HepG2 (cell line): ENCODE measurements around the gene LIM2. TPM values are rescaled to one million over a fixed set of nuclear protein-coding genes. Genes with fewer than 3 reads are reported as not detected.

Experiments
- ATAC-seq: fragments of 200-7000 bp; cut with Tn5 transposase; 3 replicates; pipeline ENCODE4 v1.9.1; 2020; ENCODE audit warnings: mild to moderate bottlenecking, moderate library complexity
- BruUV-seq: library from RNA; stranded (reverse); fragments of 400-500 nt; replicated peaks from 2 replicates; lab custom pipeline; 2021; lab: Mats Ljungman, UMichigan
- CTCF ChIA-PET: fragments of 300-600 bp; formaldehyde crosslinking; extraction: SDS; loops from one replicate; lab custom pipeline; 2021; ENCODE audit warnings: low total read pairs, inconsistent platforms, low intra/inter-chr PET ratio; lab: Yijun Ruan, JAX
- POLR2A ChIA-PET: fragments of 350-600 bp; sonication (Branson Sonifier 250); formaldehyde crosslinking; loops from one replicate; lab custom pipeline; 2020; ENCODE audit warnings: antibody characterized with exemption, inconsistent platforms; lab: Yijun Ruan, JAX
- DNase-seq: peaks from one replicate; pipeline ENCODE4 v3.0.0-alpha.2; 2015; ENCODE audit warnings: low spot score
- FAIRE-seq: peaks from 3 replicates; lab custom pipeline; 2011; peaks lifted over from hg19 to GRCh38; lab: Jason Lieb, UNC
- H2AFZ ChIP-seq: one replicate; pipeline ENCODE4 v1.6.1; 2011; ENCODE audit warnings: low read length, inconsistent platforms
- H3K27ac ChIP-seq: fragments of 300-600 bp; 3 replicates; pipeline ENCODE4 v1.8.0; 2011; ENCODE audit warnings: mixed run types, mild to moderate bottlenecking, mixed read lengths, low read length, inconsistent platforms; ENCODE audit not compliant: insufficient read depth; ENCODE audit errors: extremely low read length
- H3K27me3 ChIP-seq, 2 experiments: fragments of 200-600 bp in 1 of 2; 2 replicates in 1 of 2; 3 replicates in 1 of 2; pipeline versions ENCODE4 v1.6.0 to v1.8.0; 2011; ENCODE audit warnings: low read length in 2 of 2, mild to moderate bottlenecking in 2 of 2, moderate library complexity in 2 of 2, inconsistent platforms in 1 of 2; ENCODE audit not compliant: insufficient read depth in 2 of 2, control insufficient read depth in 1 of 2
- H3K36me3 ChIP-seq, 2 experiments: fragments of 200-600 bp in 1 of 2; replicated peaks in 1 of 2; 2 replicates in 1 of 2; 3 replicates in 1 of 2; pipeline versions ENCODE4 v1.5.1 to v1.8.0; 2011; ENCODE audit warnings: low read length in 2 of 2, inconsistent platforms in 1 of 2; ENCODE audit not compliant: insufficient read depth in 2 of 2, control insufficient read depth in 1 of 2
- H3K4me1 ChIP-seq: 2 replicates; pipeline ENCODE4 v1.5.1; 2012; ENCODE audit warnings: low read length, inconsistent platforms; ENCODE audit not compliant: insufficient read depth
- H3K4me2 ChIP-seq: 2 replicates; pipeline ENCODE4 v1.6.0; 2011; ENCODE audit warnings: low read depth, low read length, inconsistent platforms
- H3K4me3 ChIP-seq, 3 experiments: fragments of 200-600 bp in 1 of 3; sonication (generic), shearing (Covaris generic) in 1 of 3; replicated peaks in 1 of 3; 2 replicates each; pipeline ENCODE4 v1.5.1; 2011 to 2016; ENCODE audit warnings: low read length in 3 of 3, inconsistent platforms in 2 of 3, low read depth in 2 of 3, mild to moderate bottlenecking in 2 of 3, control low read depth in 1 of 3, mixed read lengths in 1 of 3; ENCODE audit not compliant: insufficient read depth in 1 of 3
- H3K79me2 ChIP-seq: one replicate; pipeline ENCODE4 v1.6.1; 2011; ENCODE audit warnings: low read length, inconsistent platforms; ENCODE audit not compliant: insufficient read depth
- H3K9ac ChIP-seq: 2 replicates; pipeline ENCODE4 v1.6.0; 2011; ENCODE audit warnings: mild to moderate bottlenecking, low read depth, low read length, inconsistent platforms; ENCODE audit not compliant: insufficient read depth
- H3K9me3 ChIP-seq: 2 replicates; pipeline ENCODE4 v1.5.1; 2012; ENCODE audit warnings: mild to moderate bottlenecking, low read length
- H4K20me1 ChIP-seq: 2 replicates; pipeline ENCODE4 v1.6.0; 2011; ENCODE audit warnings: inconsistent platforms, mild to moderate bottlenecking, low read length, moderate library complexity; ENCODE audit not compliant: insufficient read depth
- AGO2 ChIP-seq: fragments of 200-400 bp; formaldehyde crosslinking; optimal IDR thresholded peaks from 2 replicates; pipeline ENCODE3; 2017; ENCODE audit warnings: mild to moderate bottlenecking, low read depth, low read length, moderate library complexity
- CEBPB ChIP-seq: IDR thresholded peaks from 2 replicates; pipeline ENCODE4 v1.6.1; 2011; ENCODE audit warnings: low read depth, low read length, improper control_type of control experiment, borderline replicate concordance
- CHCHD3 ChIP-seq: sonication (generic); formaldehyde crosslinking; IDR thresholded peaks from 2 replicates; pipeline ENCODE4 v1.8.0; 2022; ENCODE audit warnings: mild to moderate bottlenecking, missing genetic modification reagents, moderate library complexity
- ETV6 ChIP-seq: sonication (generic); formaldehyde crosslinking; conservative IDR thresholded peaks from 2 replicates; pipeline ENCODE4 v1.4.0; 2020; ENCODE audit warnings: missing genetic modification reagents
- FOXA3 ChIP-seq: IDR thresholded peaks from 2 replicates; pipeline ENCODE4 v1.6.1; 2016; ENCODE audit warnings: missing genetic modification reagents, missing compliant biosample characterization
- FOXM1 ChIP-seq: sonication (generic); formaldehyde crosslinking; IDR thresholded peaks from 2 replicates; pipeline ENCODE4 v1.5.0; 2020; ENCODE audit warnings: missing genetic modification reagents
- HNRNPK ChIP-seq: fragments of 200-400 bp; formaldehyde crosslinking; IDR thresholded peaks from 2 replicates; pipeline ENCODE4 v1.6.1; 2018; ENCODE audit warnings: low read length, low read depth, moderate library complexity, mild to moderate bottlenecking; ENCODE audit not compliant: poor library complexity, severe bottlenecking
- HNRNPUL1 ChIP-seq: fragments of 200-400 bp; formaldehyde crosslinking; IDR thresholded peaks from 2 replicates; pipeline ENCODE4 v1.6.1; 2017; ENCODE audit warnings: low read depth, mild to moderate bottlenecking, low read length, moderate library complexity
- IKZF5 ChIP-seq: IDR thresholded peaks from 2 replicates; pipeline ENCODE4 v1.6.1; 2018; ENCODE audit warnings: missing genetic modification reagents, mild to moderate bottlenecking, missing compliant biosample characterization
- MIER2 ChIP-seq: IDR thresholded peaks from 2 replicates; pipeline ENCODE4 v1.6.1; 2016; ENCODE audit warnings: missing biosample characterization, missing genetic modification reagents
- NFIB ChIP-seq: sonication (generic); formaldehyde crosslinking; IDR thresholded peaks from 2 replicates; pipeline ENCODE4 v1.9.0; 2021; ENCODE audit warnings: missing genetic modification reagents, mild to moderate bottlenecking, borderline replicate concordance
- PAF1 ChIP-seq: IDR thresholded peaks from 2 replicates; pipeline ENCODE4 v1.6.1; 2016; ENCODE audit warnings: missing genetic modification reagents, missing compliant biosample characterization
- REL ChIP-seq: sonication (generic); formaldehyde crosslinking; conservative IDR thresholded peaks from 2 replicates; pipeline ENCODE4 v1.8.0; 2022; ENCODE audit warnings: mild to moderate bottlenecking, missing genetic modification reagents, moderate library complexity
- RFX1 ChIP-seq: fragments of 450-650 bp; IDR thresholded peaks from 2 replicates; pipeline ENCODE4 v1.6.1; 2017
- SSRP1 ChIP-seq: IDR thresholded peaks from 2 replicates; pipeline ENCODE4 v1.6.1; 2016; ENCODE audit warnings: control low read depth
- TFDP1 ChIP-seq: IDR thresholded peaks from 2 replicates; pipeline ENCODE4 v1.6.1; 2016; ENCODE audit warnings: missing compliant biosample characterization, missing genetic modification reagents, borderline replicate concordance
- ZBTB2 ChIP-seq: sonication (generic); formaldehyde crosslinking; IDR thresholded peaks from 2 replicates; pipeline ENCODE4 v1.8.0; 2022; ENCODE audit warnings: low read depth, missing genetic modification reagents
- ZBTB42 ChIP-seq: sonication (generic); formaldehyde crosslinking; IDR thresholded peaks from 2 replicates; pipeline ENCODE4 v1.5.0; 2020; ENCODE audit warnings: mild to moderate bottlenecking, missing genetic modification reagents
- ZFP36 ChIP-seq: fragments of 150-350 bp; IDR thresholded peaks from 2 replicates; pipeline ENCODE4 v1.6.1; 2018; ENCODE audit warnings: borderline replicate concordance, low read length, low read depth; ENCODE audit not compliant: partially characterized antibody
- ZNF136 ChIP-seq: sonication (generic); formaldehyde crosslinking; IDR thresholded peaks from 2 replicates; pipeline ENCODE4 v1.8.1; 2022; ENCODE audit warnings: low read depth, mild to moderate bottlenecking, moderate library complexity, missing genetic modification reagents
- ZNF292 ChIP-seq: sonication (generic); formaldehyde crosslinking; IDR thresholded peaks from 2 replicates; pipeline ENCODE4 v1.8.1; 2022; ENCODE audit warnings: mild to moderate bottlenecking, low read depth, missing genetic modification reagents, borderline replicate concordance
- ZNF451 ChIP-seq: sonication (generic); formaldehyde crosslinking; IDR thresholded peaks from 2 replicates; pipeline ENCODE4 v1.5.0; 2020; ENCODE audit warnings: mild to moderate bottlenecking, missing genetic modification reagents
- ZNF496 ChIP-seq: sonication (generic); formaldehyde crosslinking; IDR thresholded peaks from 2 replicates; pipeline ENCODE4 v1.8.1; 2023; ENCODE audit warnings: mild to moderate bottlenecking, moderate library complexity, missing genetic modification reagents; ENCODE audit not compliant: insufficient replicate concordance
- ZNF615 ChIP-seq: sonication (generic); formaldehyde crosslinking; IDR thresholded peaks from 2 replicates; pipeline ENCODE4 v1.5.0; 2020; ENCODE audit warnings: mild to moderate bottlenecking, missing genetic modification reagents, borderline replicate concordance
- ZNF891 ChIP-seq: sonication (generic); formaldehyde crosslinking; IDR thresholded peaks from 2 replicates; pipeline ENCODE4 v1.5.0; 2020; ENCODE audit warnings: mild to moderate bottlenecking, missing genetic modification reagents
- WGBS: methylation state at CpG from one replicate; pipeline ENCODE4 v1.1.6; 2017; ENCODE audit warnings: low lambda C conversion rate; 5-methylcytosine and 5-hydroxymethylcytosine counted together
- in situ Hi-C: cut with HindIII; loops from 2 replicates; pipeline ENCODE4 v1.10.0; 2017; ENCODE audit warnings: low pct_unique_long_range_greater_than_20kb; ENCODE audit not compliant: extremely low pct_ligation_motif_present
- intact Hi-C: fragments of 100-400 bp; cut with micrococcal nuclease; formaldehyde crosslinking; loops from one replicate; pipeline ENCODE4 v1.10.0; 2022; ENCODE audit not compliant: unreplicated experiment
- polyA plus RNA-seq, 8 experiments: library from polyadenylated mRNA; depleted of rRNA in 3 of 8; stranded (reverse) in 7 of 8; unstranded in 1 of 8; fragments of >200 nt; fragmentation: Illumina TruSeq in 4 of 8; extraction: Trizol in 4 of 8; gene quantifications; 2 replicates each; pipeline versions ENCODE4 v1.2.1 to v1.2.3, GENCODE V29; 2011 to 2016; ENCODE audit warnings: low read depth in 4 of 8, missing spikeins in 1 of 8, mixed read lengths in 1 of 8; ENCODE audit not compliant: insufficient read depth in 1 of 8
- total RNA-seq, 5 experiments: library from RNA; depleted of rRNA; stranded (reverse); fragments of >200 nt; fragmentation: Illumina TruSeq; extraction: Trizol; gene quantifications; 2 replicates each; pipeline ENCODE4 v1.2.3, GENCODE V29; 2016; ENCODE audit warnings: low read depth in 1 of 5

Gene LIM2
- total and polyA plus RNA-seq, 2 of the 13 experiments (the other 11 are each of a cell fraction or from before 2014, with no cell fraction given): 1.3 TPM; not detected in 1

- H3K4me2 ChIP-seq: no peak overlapping the region
- H3K36me3 ChIP-seq: no peaks in the 10 kb centered on the region
- ATAC-seq (no peak), DNase-seq (peak; percentile 28), FAIRE-seq (no peak)
- H3K79me2 ChIP-seq: no peaks in the 10 kb centered on the region
- H2AFZ ChIP-seq: no peak overlapping the region
- intact Hi-C loops (no loop called here), in situ Hi-C loops (no loop called here)
- 5% methylated on average over 3 of the region's 3 CpGs for WGBS
- no peaks in the 10 kb centered on the region; a peak in 2 of 5 replicates for H3K27me3 ChIP-seq
- H3K4me3 ChIP-seq: no peak overlapping the region
- ChIA-PET POLR2A (no interaction called here), CTCF (no interaction called here)
- H3K27ac ChIP-seq: no peak overlapping the region
- no TSS peak for BruUV-seq
- no peaks in the 10 kb centered on the region for H3K4me1 ChIP-seq
- H4K20me1 ChIP-seq: no peaks in the 10 kb centered on the region
- H3K9me3 ChIP-seq: no peaks in the 10 kb centered on the region
- H3K9ac ChIP-seq: no peak overlapping the region
- TF ChIP-seq CEBPB: peak; percentile 91
- TF ChIP-seq NFIB (CRISPR knock-in tag): no peak
- TF ChIP-seq FOXM1 (CRISPR knock-in tag): no peak
- TF ChIP-seq FOXA3 (CRISPR knock-in tag): peak; percentile 71
- TF ChIP-seq ZNF615 (CRISPR knock-in tag): no peak
- TF ChIP-seq ZNF292: no peak
- no peak for TF ChIP-seq SSRP1 (CRISPR knock-in tag)
- TF ChIP-seq HNRNPUL1: no peak
- no peak for TF ChIP-seq RFX1
- TF ChIP-seq ZNF451 (CRISPR knock-in tag): no peak
- TF ChIP-seq ZNF891 (CRISPR knock-in tag): no peak
- TF ChIP-seq IKZF5 (CRISPR knock-in tag): no peak
- TF ChIP-seq ZNF136 (CRISPR knock-in tag): no peak
- no peak for TF ChIP-seq CHCHD3 (CRISPR knock-in tag)
- TF ChIP-seq ZBTB2: no peak
- TF ChIP-seq ZNF496 (CRISPR knock-in tag): no peak
- no peak for TF ChIP-seq ETV6 (CRISPR knock-in tag)
- TF ChIP-seq ZFP36: no peak
- no peak for TF ChIP-seq PAF1
- TF ChIP-seq ZBTB42: no peak
- no peak for TF ChIP-seq HNRNPK
- no peak for TF ChIP-seq TFDP1
- 0 out of 2 replicates have a peak, but pooled peaks have one; percentile 56 for TF ChIP-seq MIER2
- no peak for TF ChIP-seq AGO2
- TF ChIP-seq REL (CRISPR knock-in tag): no peak
Measured at GRCh38 chr19:51431124-51431523, 43.4 kb upstream of the LIM2 start.
